Panc1 (cell line): ENCODE data around the gene CCDC187. TPM values are rescaled to one million over a fixed set of nuclear protein-coding genes. Genes with fewer than 3 reads are reported as not detected.

Source experiments
- ATAC-seq: fragments of 200-7000 bp; cut with Tn5 transposase; 2 replicates; pipeline ENCODE4 v1.9.1; 2020; ENCODE audit warnings: mild to moderate bottlenecking, moderate library complexity
- BruUV-seq: library from RNA; stranded (reverse); fragments of 400-500 nt; replicated peaks from 2 replicates; lab custom pipeline; 2021; lab: Mats Ljungman, UMichigan
- CTCF ChIA-PET: fragments of 300-600 bp; sonication (Branson Sonifier 250); formaldehyde crosslinking; loops from one replicate; lab custom pipeline; 2022; ENCODE audit warnings: antibody characterized with exemption; lab: Charles Lee
- POLR2A ChIA-PET: fragments of 300-600 bp; sonication (Branson Sonifier 250); formaldehyde crosslinking; loops from one replicate; lab custom pipeline; 2022; ENCODE audit warnings: antibody characterized with exemption; lab: Charles Lee
- DNase-seq: peaks from one replicate; pipeline ENCODE4 v3.0.0-alpha.2; 2010; ENCODE audit warnings: low read depth, low spot score
- H3K27ac ChIP-seq: 2 replicates; pipeline ENCODE4 v1.5.1; 2011; ENCODE audit warnings: mild to moderate bottlenecking, low read length, inconsistent platforms
- H3K27me3 ChIP-seq: fragments of 200-500 bp; sonication (Bioruptor generic); 2 replicates; pipeline ENCODE4 v1.6.0; 2014; ENCODE audit warnings: low read length, inconsistent platforms; ENCODE audit not compliant: control insufficient read depth, insufficient read depth
- H3K36me3 ChIP-seq: fragments of 200-500 bp; sonication (Bioruptor generic); 2 replicates; pipeline ENCODE4 v1.5.1; 2014; ENCODE audit warnings: inconsistent platforms, mild to moderate bottlenecking, low read length, moderate library complexity; ENCODE audit not compliant: control insufficient read depth, insufficient read depth
- H3K4me1 ChIP-seq: 2 replicates; pipeline ENCODE4 v1.5.1; 2011; ENCODE audit warnings: inconsistent platforms, mild to moderate bottlenecking, low read length, moderate library complexity; ENCODE audit not compliant: control insufficient read depth, insufficient read depth
- H3K4me3 ChIP-seq, 2 experiments: 2 replicates each; pipeline ENCODE4 v1.5.1; 2011 to 2012; ENCODE audit warnings: low read depth in 2 of 2, low read length in 2 of 2, mild to moderate bottlenecking in 2 of 2, inconsistent platforms in 1 of 2, moderate library complexity in 1 of 2
- H3K9me3 ChIP-seq: fragments of 200-500 bp; sonication (Bioruptor generic); 2 replicates; pipeline ENCODE4 v1.5.1; 2014; ENCODE audit warnings: low read depth, mild to moderate bottlenecking, inconsistent platforms, low read length, moderate library complexity; ENCODE audit not compliant: control insufficient read depth, insufficient read depth
- POLR2AphosphoS5 ChIP-seq: IDR thresholded peaks from 2 replicates; pipeline ENCODE4 v1.6.1; 2012; ENCODE audit warnings: mild to moderate bottlenecking, low read depth, low read length, moderate library complexity
- REST ChIP-seq, 2 experiments: IDR thresholded peaks; 2 replicates each; pipeline ENCODE4 v1.6.1; 2011 to 2012; ENCODE audit warnings: low read depth in 2 of 2, control low read depth in 1 of 2, low read length in 1 of 2, mild to moderate bottlenecking in 1 of 2, moderate library complexity in 1 of 2; ENCODE audit not compliant: insufficient read depth in 1 of 2
- SIN3A ChIP-seq: IDR thresholded peaks from 2 replicates; pipeline ENCODE4 v1.6.1; 2012; ENCODE audit warnings: low read depth, mild to moderate bottlenecking, low read length, moderate library complexity, borderline replicate concordance; ENCODE audit not compliant: insufficient read depth
- TCF7L2 ChIP-seq: IDR thresholded peaks from 2 replicates; pipeline ENCODE4 v1.6.1; 2011; ENCODE audit warnings: mild to moderate bottlenecking, low read depth, low read length, inconsistent platforms
- in situ Hi-C: cut with HindIII; loops from 2 replicates; pipeline ENCODE4 v1.10.0; 2016; ENCODE audit warnings: low sequenced_read_pairs, low pct_unique_long_range_greater_than_20kb
- intact Hi-C: fragments of 100-400 bp; cut with micrococcal nuclease; formaldehyde crosslinking; loops from one replicate; pipeline ENCODE4 v1.10.0; 2022; ENCODE audit not compliant: unreplicated experiment
- total RNA-seq: library from RNA; stranded (reverse); gene quantifications from one replicate; pipeline ENCODE4 v1.2.1, GENCODE V29; 2021; ENCODE audit not compliant: unreplicated experiment
- TF ChIP-seq, protein P1 (sequence below): fragments of 450-650 bp; IDR thresholded peaks from 2 replicates; pipeline ENCODE4 v1.5.1; 2017; ENCODE audit warnings: mild to moderate bottlenecking

The CCDC187 gene
- total RNA-seq, 1 experiment from 2014 or later: not detected

GRCh38 chr9:136286987-136287379 is 16.9 kb downstream of the CCDC187 start:
- intact Hi-C loops (no loop called here), in situ Hi-C loops (no loop called here)
- TF ChIP-seq REST (IDR thresholded peaks at IDR 0.05; ENCODE audit: insufficient read depth in 1 of 2, low read depth in 2 of 2, low read length in 1 of 2) (no peak), SIN3A (no peak), POLR2AphosphoS5 (no peak), TCF7L2 (no peak)
- TF ChIP-seq, protein P1, sequence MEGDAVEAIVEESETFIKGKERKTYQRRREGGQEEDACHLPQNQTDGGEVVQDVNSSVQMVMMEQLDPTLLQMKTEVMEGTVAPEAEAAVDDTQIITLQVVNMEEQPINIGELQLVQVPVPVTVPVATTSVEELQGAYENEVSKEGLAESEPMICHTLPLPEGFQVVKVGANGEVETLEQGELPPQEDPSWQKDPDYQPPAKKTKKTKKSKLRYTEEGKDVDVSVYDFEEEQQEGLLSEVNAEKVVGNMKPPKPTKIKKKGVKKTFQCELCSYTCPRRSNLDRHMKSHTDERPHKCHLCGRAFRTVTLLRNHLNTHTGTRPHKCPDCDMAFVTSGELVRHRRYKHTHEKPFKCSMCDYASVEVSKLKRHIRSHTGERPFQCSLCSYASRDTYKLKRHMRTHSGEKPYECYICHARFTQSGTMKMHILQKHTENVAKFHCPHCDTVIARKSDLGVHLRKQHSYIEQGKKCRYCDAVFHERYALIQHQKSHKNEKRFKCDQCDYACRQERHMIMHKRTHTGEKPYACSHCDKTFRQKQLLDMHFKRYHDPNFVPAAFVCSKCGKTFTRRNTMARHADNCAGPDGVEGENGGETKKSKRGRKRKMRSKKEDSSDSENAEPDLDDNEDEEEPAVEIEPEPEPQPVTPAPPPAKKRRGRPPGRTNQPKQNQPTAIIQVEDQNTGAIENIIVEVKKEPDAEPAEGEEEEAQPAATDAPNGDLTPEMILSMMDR: no peak
- ATAC-seq: no peak
- H3K27me3 ChIP-seq: no peaks in the 10 kb centered on the region
- no peak overlapping the region for H3K4me3 ChIP-seq
- POLR2A ChIA-PET: no interaction called here
- BruUV-seq: no TSS peak
- no peaks in the 10 kb centered on the region for H3K9me3 ChIP-seq
- H3K27ac ChIP-seq: no peak overlapping the region
- no peaks in the 10 kb centered on the region for H3K36me3 ChIP-seq
- peaks cover 4% of the 10 kb centered on the region; the same call in 1 of the 2 replicates for H3K4me1 ChIP-seq
- CTCF ChIA-PET: no interaction called here
- no peak for DNase-seq

GRCh38 chr9:136286359-136286986 is 17.4 kb downstream of the CCDC187 start:
- Histone ChIP-seq H3K4me1 (peaks cover 4% of the 10 kb centered on the region; the same call in 1 of the 2 replicates), H3K27me3 (no peaks in the 10 kb centered on the region), H3K4me3 (no peak overlapping the region), H3K27ac (no peak overlapping the region), H3K9me3 (no peaks in the 10 kb centered on the region), H3K36me3 (no peaks in the 10 kb centered on the region)
- BruUV-seq: no TSS peak
- ChIA-PET CTCF (no interaction called here), POLR2A (no interaction called here)
- TF ChIP-seq TCF7L2 (no peak), SIN3A (no peak), REST (IDR thresholded peaks at IDR 0.05; ENCODE audit: insufficient read depth in 1 of 2, low read depth in 2 of 2, low read length in 1 of 2) (no peak), POLR2AphosphoS5 (no peak)
- TF ChIP-seq, protein P1: no peak
- DNase-seq (no peak), ATAC-seq (no peak)
- in situ Hi-C loops (no loop called here), intact Hi-C loops (no loop called here)
